Measurements from ENCODE around the gene FOXL1.

FOXL1 gene

GRCh38 chr16:86568677-86569623, 9.4 kb upstream of the FOXL1 start:
- DNase-seq: no peak

- no peak for DNase-seq
These were observed 8.5 kb upstream of the FOXL1 start for GRCh38 chr16:86569701-86570447.

GRCh38 chr16:86570558-86571529, 7.5 kb upstream of the FOXL1 start:
- no peak for DNase-seq

- DNase-seq: no peak
These were observed 6.8 kb upstream of the FOXL1 start for GRCh38 chr16:86571530-86571915.

GRCh38 chr16:86572041-86572521, 6.3 kb upstream of the FOXL1 start:
- DNase-seq: no peak

GRCh38 chr16:86572606-86573005, 5.7 kb upstream of the FOXL1 start:
- no peak for DNase-seq

- DNase-seq: no peak
These were observed 5.1 kb upstream of the FOXL1 start for GRCh38 chr16:86573215-86573614.

GRCh38 chr16:86573646-86574508, 4.5 kb upstream of the FOXL1 start:
- no peak for DNase-seq

- no peak for DNase-seq
These were observed 3.7 kb upstream of the FOXL1 start for GRCh38 chr16:86574646-86575045.

GRCh38 chr16:86575095-86575685, 3.2 kb upstream of the FOXL1 start:
- no peak for DNase-seq

- peak; percentile 46 for DNase-seq
These were observed 2.4 kb upstream of the FOXL1 start for GRCh38 chr16:86575754-86576557.

- no peak for DNase-seq
These were observed 1.6 kb upstream of the FOXL1 start for GRCh38 chr16:86576591-86577313.

GRCh38 chr16:86577314-86577971, 906 bp upstream of the FOXL1 start:
- no peak for DNase-seq

- no peak for DNase-seq
These were observed 390 bp downstream of the FOXL1 start for GRCh38 chr16:86578611-86579267.

GRCh38 chr16:86579268-86580062, 1.1 kb downstream of the FOXL1 start:
- DNase-seq: no peak

GRCh38 chr16:86580063-86580790, 1.9 kb downstream of the FOXL1 start:
- DNase-seq: no peak

- no peak for DNase-seq
These were observed 2.4 kb downstream of the FOXL1 start for GRCh38 chr16:86580791-86581170.

Measured in stimulated activated CD4-positive, alpha-beta T cell treated with anti-CD3 and anti-CD28 coated beads, Interleukin-4, amount 100 ng/mL, for 24 hours (primary cell).